Fibroblast of lung (primary cell): Measurements from ENCODE around the gene SLIT1. TPM values are rescaled to one million over a fixed set of nuclear protein-coding genes. Genes with fewer than 3 reads are reported as not detected.

ENCODE experiments used
- DNase-seq, 2 donors: peaks; one replicate each; pipeline versions ENCODE4 v3.0.0 to v3.0.0-alpha.2; 2010; ENCODE audit warnings: low read depth in 2 of 2
- H2AFZ ChIP-seq: 2 replicates; pipeline ENCODE4 v1.5.1; 2012; ENCODE audit warnings: low read length, control low read depth, inconsistent platforms
- H3K27ac ChIP-seq: 2 replicates; pipeline ENCODE4 v1.5.1; 2011; ENCODE audit warnings: low read length, control low read depth; ENCODE audit not compliant: insufficient read depth
- H3K27me3 ChIP-seq: 2 replicates; pipeline ENCODE4 v1.5.1; 2011; ENCODE audit warnings: mild to moderate bottlenecking, low read length; ENCODE audit not compliant: control insufficient read depth, insufficient read depth
- H3K36me3 ChIP-seq: 2 replicates; pipeline ENCODE4 v1.5.1; 2011; ENCODE audit warnings: low read length; ENCODE audit not compliant: control insufficient read depth, insufficient read depth
- H3K4me1 ChIP-seq: 2 replicates; pipeline ENCODE4 v1.5.1; 2011; ENCODE audit warnings: low read length; ENCODE audit not compliant: control insufficient read depth, insufficient read depth; ENCODE audit errors: extremely low read depth
- H3K4me2 ChIP-seq: 2 replicates; pipeline ENCODE4 v1.5.1; 2011; ENCODE audit warnings: low read length, control low read depth; ENCODE audit not compliant: insufficient read depth; ENCODE audit errors: extremely low read depth
- H3K4me3 ChIP-seq, 4 experiments: fragments of 200-600 bp in 1 of 4; sonication (generic) in 1 of 4; replicated peaks in 1 of 4; 2 replicates each; pipeline ENCODE4 v1.5.1; 2011 to 2016; ENCODE audit warnings: low read length in 4 of 4, low read depth in 3 of 4, mild to moderate bottlenecking in 3 of 4, control low read depth in 2 of 4, inconsistent platforms in 1 of 4, mixed read lengths in 1 of 4; ENCODE audit not compliant: insufficient read depth in 1 of 4; ENCODE audit errors: control extremely low read depth in 1 of 4
- H3K79me2 ChIP-seq: 2 replicates; pipeline ENCODE4 v1.5.1; 2012; ENCODE audit warnings: mild to moderate bottlenecking, low read length, inconsistent platforms; ENCODE audit not compliant: control insufficient read depth, insufficient read depth
- H3K9ac ChIP-seq: 2 replicates; pipeline ENCODE4 v1.5.1; 2011; ENCODE audit warnings: mild to moderate bottlenecking, low read length, control low read depth; ENCODE audit not compliant: insufficient read depth
- H3K9me3 ChIP-seq: 2 replicates; pipeline ENCODE4 v1.5.1; 2012; ENCODE audit warnings: low read depth, low read length; ENCODE audit not compliant: control insufficient read depth, insufficient read depth
- H4K20me1 ChIP-seq: 2 replicates; pipeline ENCODE4 v1.5.1; 2011; ENCODE audit warnings: low read length; ENCODE audit not compliant: control insufficient read depth, insufficient read depth; ENCODE audit errors: extremely low read depth
- EZH2 ChIP-seq: IDR thresholded peaks from 2 replicates; pipeline ENCODE4 v1.5.1; 2012; ENCODE audit warnings: low read length, control low read depth, mild to moderate bottlenecking; ENCODE audit errors: missing control alignments
- polyA plus RNA-seq, 2 donors: library from polyadenylated mRNA; depleted of rRNA in 1 of 2; stranded (reverse) in 1 of 2; unstranded in 1 of 2; fragments of >200 nt; gene quantifications; 2 replicates each; pipeline ENCODE4 v1.2.1, GENCODE V29; 2011 to 2012; ENCODE audit warnings: missing spikeins in 1 of 2
- total RNA-seq: library from RNA; depleted of rRNA; stranded (reverse); fragments of >200 nt; gene quantifications from 2 replicates; pipeline ENCODE4 v1.2.1, GENCODE V29; 2014
- TF ChIP-seq, protein P1 (sequence below), 2 donors: IDR thresholded peaks in 1 of 2; conservative IDR thresholded peaks in 1 of 2; 1 replicate in 1 of 2; 2 replicates in 1 of 2; pipeline ENCODE4 v1.5.1; 2011 to 2012; ENCODE audit warnings: low read length in 2 of 2, control low read depth in 1 of 2, inconsistent platforms in 1 of 2, low read depth in 1 of 2, mild to moderate bottlenecking in 1 of 2

The SLIT1 gene
- total and polyA plus RNA-seq, 2 donors (not counting 1 experiment from before 2014, with no cell fraction given): 0.02 to 0.17 TPM

- Histone ChIP-seq H3K4me3 (no peak overlapping the region), H3K4me2 (no peak overlapping the region), H3K36me3 (no peaks in the 10 kb centered on the region), H3K4me1 (no peaks in the 10 kb centered on the region), H3K27me3 (no peaks in the 10 kb centered on the region), H3K9ac (no peak overlapping the region), H2AFZ (no peak overlapping the region), H3K9me3 (no peaks in the 10 kb centered on the region), H4K20me1 (no peaks in the 10 kb centered on the region), H3K27ac (no peak overlapping the region), H3K79me2 (no peaks in the 10 kb centered on the region)
- no peak for DNase-seq
- TF ChIP-seq, protein P1, sequence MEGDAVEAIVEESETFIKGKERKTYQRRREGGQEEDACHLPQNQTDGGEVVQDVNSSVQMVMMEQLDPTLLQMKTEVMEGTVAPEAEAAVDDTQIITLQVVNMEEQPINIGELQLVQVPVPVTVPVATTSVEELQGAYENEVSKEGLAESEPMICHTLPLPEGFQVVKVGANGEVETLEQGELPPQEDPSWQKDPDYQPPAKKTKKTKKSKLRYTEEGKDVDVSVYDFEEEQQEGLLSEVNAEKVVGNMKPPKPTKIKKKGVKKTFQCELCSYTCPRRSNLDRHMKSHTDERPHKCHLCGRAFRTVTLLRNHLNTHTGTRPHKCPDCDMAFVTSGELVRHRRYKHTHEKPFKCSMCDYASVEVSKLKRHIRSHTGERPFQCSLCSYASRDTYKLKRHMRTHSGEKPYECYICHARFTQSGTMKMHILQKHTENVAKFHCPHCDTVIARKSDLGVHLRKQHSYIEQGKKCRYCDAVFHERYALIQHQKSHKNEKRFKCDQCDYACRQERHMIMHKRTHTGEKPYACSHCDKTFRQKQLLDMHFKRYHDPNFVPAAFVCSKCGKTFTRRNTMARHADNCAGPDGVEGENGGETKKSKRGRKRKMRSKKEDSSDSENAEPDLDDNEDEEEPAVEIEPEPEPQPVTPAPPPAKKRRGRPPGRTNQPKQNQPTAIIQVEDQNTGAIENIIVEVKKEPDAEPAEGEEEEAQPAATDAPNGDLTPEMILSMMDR (conservative IDR thresholded peaks at IDR 0.05 in 1 of 2, IDR thresholded peaks at IDR 0.05 in 1 of 2; ENCODE audit: low read depth in 1 of 2, low read length in 2 of 2): no peak
- TF ChIP-seq EZH2: no peak
These were observed 184.4 kb downstream of the SLIT1 start for GRCh38 chr10:97001183-97001991.

DNA sequence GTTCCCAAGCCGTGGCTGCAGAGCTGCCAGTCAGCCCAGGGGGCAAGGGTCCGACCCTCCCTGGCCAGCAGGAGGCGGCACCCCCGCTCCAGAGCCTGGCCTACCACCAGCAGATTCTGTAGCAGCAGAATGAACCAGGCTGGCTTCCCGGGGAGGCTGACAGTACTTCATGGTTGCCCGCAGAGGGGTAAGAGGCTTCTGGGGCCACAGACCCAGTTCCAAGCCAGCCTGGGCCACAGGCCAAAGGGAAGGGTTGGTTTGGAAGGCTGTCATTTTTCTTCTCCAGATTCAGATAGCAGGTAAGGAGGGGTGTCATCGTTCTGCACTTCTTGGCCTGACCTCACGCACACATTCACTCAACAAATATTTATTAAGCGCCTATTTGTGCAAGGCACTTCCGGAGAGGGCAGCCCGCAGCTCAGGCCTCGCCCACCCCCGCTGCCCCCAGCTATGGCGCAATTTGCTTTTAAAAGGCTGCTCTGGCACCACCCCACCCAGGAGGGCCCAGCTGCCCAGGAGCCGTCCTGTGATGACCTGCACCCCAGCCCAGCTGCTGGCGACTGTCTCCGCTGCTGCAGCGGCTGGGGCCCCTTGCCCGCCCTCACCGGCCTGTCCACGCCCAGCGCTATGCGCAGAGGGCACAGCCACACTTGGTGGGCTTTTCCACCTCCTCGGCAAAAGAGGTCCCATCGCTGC is 185.1 kb downstream of the SLIT1 start:
- Histone ChIP-seq H3K27me3 (no peaks in the 10 kb centered on the region), H3K4me1 (no peaks in the 10 kb centered on the region), H3K4me2 (no peak overlapping the region), H3K79me2 (no peaks in the 10 kb centered on the region), H3K9ac (no peak overlapping the region), H3K4me3 (no peak overlapping the region), H4K20me1 (no peaks in the 10 kb centered on the region), H3K27ac (no peak overlapping the region), H3K36me3 (no peaks in the 10 kb centered on the region), H2AFZ (no peak overlapping the region), H3K9me3 (no peaks in the 10 kb centered on the region)
- DNase-seq: no peak
- no peak for TF ChIP-seq EZH2
- TF ChIP-seq, protein P1 (conservative IDR thresholded peaks at IDR 0.05 in 1 of 2, IDR thresholded peaks at IDR 0.05 in 1 of 2; ENCODE audit: low read depth in 1 of 2, low read length in 2 of 2): no peak

DNA sequence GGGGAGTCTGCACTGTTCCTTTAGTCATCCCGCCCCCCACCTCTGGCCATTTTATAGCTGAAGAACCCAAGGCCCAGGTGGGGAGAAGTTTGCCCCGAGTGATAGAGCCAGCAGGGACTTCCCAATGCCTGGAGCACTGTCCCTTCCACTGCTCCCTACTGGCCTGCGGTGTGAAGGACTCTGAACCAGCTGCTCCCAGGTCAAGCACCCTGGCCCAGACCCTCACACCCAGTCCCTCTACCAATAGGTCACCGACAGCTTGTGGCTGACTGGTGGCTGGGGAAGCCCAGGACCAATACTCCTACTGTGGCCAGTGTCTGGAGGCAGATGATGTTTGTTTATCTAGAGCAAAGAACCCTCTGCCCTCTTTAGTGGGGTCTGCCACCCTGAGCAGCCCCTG is 185.8 kb downstream of the SLIT1 start:
- no peak overlapping the region for H2AFZ ChIP-seq
- TF ChIP-seq EZH2: no peak
- TF ChIP-seq, protein P1 (conservative IDR thresholded peaks at IDR 0.05 in 1 of 2, IDR thresholded peaks at IDR 0.05 in 1 of 2; ENCODE audit: low read depth in 1 of 2, low read length in 2 of 2): no peak
- H3K9ac ChIP-seq: no peak overlapping the region
- H3K79me2 ChIP-seq: no peaks in the 10 kb centered on the region
- H3K4me2 ChIP-seq: no peak overlapping the region
- H4K20me1 ChIP-seq: no peaks in the 10 kb centered on the region
- no peak overlapping the region for H3K4me3 ChIP-seq
- DNase-seq: no peak
- H3K27me3 ChIP-seq: no peaks in the 10 kb centered on the region
- no peaks in the 10 kb centered on the region for H3K9me3 ChIP-seq
- H3K4me1 ChIP-seq: no peaks in the 10 kb centered on the region
- H3K36me3 ChIP-seq: no peaks in the 10 kb centered on the region
- no peak overlapping the region for H3K27ac ChIP-seq
